Stimulated activated CD4-positive, alpha-beta T cell treated with anti-CD3 and anti-CD28 coated beads, Interleukin-4, amount 100 ng/mL, for 48 hours (primary cell): ENCODE measurements around the gene SLCO1A2.
"Not testable (repeated sequence)": the region's sequence is repeated elsewhere in the genome, so short reads cannot be mapped to it uniquely, and the experiment has no call there.

Experiments used
- DNase-seq, 2 donors: peaks; one replicate each; pipeline ENCODE4 v3.0.0-alpha.2; 2020; ENCODE audit warnings: low read depth in 2 of 2

The SLCO1A2 gene

GRCh38 chr12:21334771-21335325, at the start of gene SLCO1A2:
Gene SLCO1A2 (minus strand): TSS chr12:21334917. CDS start chr12:21334647, 270 bp downstream.
- DNase-seq: no peak

GRCh38 chr12:21384261-21384660, 49.5 kb upstream of the SLCO1A2 start:
- DNase-seq: no peak

- DNase-seq: not testable (repeated sequence)
These were observed 46.6 kb upstream of the SLCO1A2 start for GRCh38 chr12:21381320-21381719.

GRCh38 chr12:21379218-21379617, 44.5 kb upstream of the SLCO1A2 start:
- DNase-seq: no peak

GRCh38 chr12:21372602-21373001, 37.9 kb upstream of the SLCO1A2 start, which contains the start of gene IAPP:
Gene IAPP (plus strand): TSS chr12:21372902. CDS start chr12:21373352, 450 bp downstream.
- no peak for DNase-seq

- no peak for DNase-seq
These were observed 36.2 kb upstream of the SLCO1A2 start for GRCh38 chr12:21370845-21371449.

GRCh38 chr12:21369141-21369980, 34.6 kb upstream of the SLCO1A2 start:
- DNase-seq: no peak

- not testable (repeated sequence) for DNase-seq
These were observed 25.9 kb upstream of the SLCO1A2 start for GRCh38 chr12:21360632-21361031.

GRCh38 chr12:21354641-21355040, 19.9 kb upstream of the SLCO1A2 start:
- no peak for DNase-seq

GRCh38 chr12:21353948-21354347, 19.2 kb upstream of the SLCO1A2 start:
- no peak for DNase-seq

GRCh38 chr12:21353487-21353886, 18.8 kb upstream of the SLCO1A2 start:
- DNase-seq: no peak

- no peak for DNase-seq
These were observed 16.3 kb upstream of the SLCO1A2 start for GRCh38 chr12:21350975-21351374.

GRCh38 chr12:21346542-21347205, 12.0 kb upstream of the SLCO1A2 start:
- DNase-seq: no peak

GRCh38 chr12:21343636-21344035, 8.9 kb upstream of the SLCO1A2 start:
- DNase-seq: no peak

- no peak for DNase-seq
These were observed 7.1 kb upstream of the SLCO1A2 start for GRCh38 chr12:21341769-21342168.

GRCh38 chr12:21340403-21340802, 5.7 kb upstream of the SLCO1A2 start:
- DNase-seq: no peak

- DNase-seq: no peak
These were observed 5.2 kb upstream of the SLCO1A2 start for GRCh38 chr12:21339921-21340320.

GRCh38 chr12:21337959-21338744, 3.4 kb upstream of the SLCO1A2 start:
- DNase-seq: no peak

- DNase-seq: no peak
These were observed 2.7 kb upstream of the SLCO1A2 start for GRCh38 chr12:21337453-21337852.

- no peak for DNase-seq
These were observed 1.9 kb upstream of the SLCO1A2 start for GRCh38 chr12:21336656-21337055.

GRCh38 chr12:21330682-21331253, 3.9 kb downstream of the SLCO1A2 start:
- no peak for DNase-seq
